Gastrocnemius medialis (tissue), 4 donors: Measurements from ENCODE around the gene ATG4B. TPM values are rescaled to one million over a fixed set of nuclear protein-coding genes. Genes with fewer than 3 reads are reported as not detected.

ENCODE experiments used
- ATAC-seq, 2 donors: fragments of 150-250 bp; one replicate each; pipeline ENCODE4 v1.9.1; 2016
- DNase-seq, 2 donors: peaks; one replicate each; pipeline ENCODE4 v3.0.0-alpha.2; 2019
- H3K27ac ChIP-seq, 4 donors: fragments of 200-600 bp; sonication (generic); 1 replicate in 1 of 4; 2 replicates in 3 of 4; pipeline ENCODE4 v1.5.1; 2016 to 2018; ENCODE audit warnings: mild to moderate bottlenecking in 2 of 4, moderate library complexity in 1 of 4
- H3K27me3 ChIP-seq, 3 donors: fragments of 200-600 bp; sonication (generic) in 2 of 3; 1 replicate in 1 of 3; 2 replicates in 2 of 3; pipeline versions ENCODE4 v1.5.1 to v1.6.0; 2016 to 2019; ENCODE audit warnings: mild to moderate bottlenecking in 1 of 3, moderate library complexity in 1 of 3
- H3K36me3 ChIP-seq, 2 donors: fragments of 200-600 bp; sonication (generic) in 1 of 2; one replicate each; pipeline ENCODE4 v1.5.1; 2017 to 2018
- H3K4me1 ChIP-seq, 2 donors: fragments of 200-600 bp; sonication (generic) in 1 of 2; one replicate each; pipeline ENCODE4 v1.5.1; 2016 to 2017; ENCODE audit warnings: mild to moderate bottlenecking in 2 of 2
- H3K4me3 ChIP-seq, 4 donors: fragments of 200-600 bp; sonication (generic) in 3 of 4; 1 replicate in 1 of 4; 2 replicates in 3 of 4; pipeline ENCODE4 v1.5.1; 2016 to 2019; ENCODE audit warnings: mild to moderate bottlenecking in 2 of 4
- H3K9me3 ChIP-seq, 3 donors: fragments of 200-600 bp; sonication (generic) in 2 of 3; 1 replicate in 1 of 3; 2 replicates in 2 of 3; pipeline ENCODE4 v1.5.1; 2016 to 2019
- POLR2A ChIP-seq, 2 donors: fragments of 450-650 bp; IDR thresholded peaks; one replicate each; pipeline ENCODE4 v1.6.1; 2017; ENCODE audit warnings: antibody characterized with exemption in 2 of 2, mild to moderate bottlenecking in 2 of 2, moderate library complexity in 2 of 2
- in situ Hi-C, 4 donors: fragments of 200-750 bp; cut with MboI; loops; one replicate each; pipeline versions ENCODE4 v1.15.0 to v1.8.0; 2017; ENCODE audit warnings: low sequenced_read_pairs in 4 of 4
- intact Hi-C: fragments of 100-400 bp; cut with DNase I; formaldehyde crosslinking; loops from one replicate; pipeline ENCODE4 v1.15.1; 2023; ENCODE audit warnings: low total_unique reads
- total RNA-seq, 4 donors: library from RNA; depleted of rRNA; stranded (reverse); fragments of >200 nt; gene quantifications; one replicate each; pipeline versions ENCODE4 v1.1.0 to v1.2.3, GENCODE V29; 2016
- TF ChIP-seq, protein P1 (sequence below), 5 experiments: fragments of 450-650 bp in 3 of 5; fragments of 200-600 bp in 2 of 5; sonication (generic) in 2 of 5; IDR thresholded peaks in 4 of 5; conservative IDR thresholded peaks in 1 of 5; 1 replicate in 4 of 5; 2 replicates in 1 of 5; pipeline ENCODE4 v1.5.1; 2016 to 2019; ENCODE audit warnings: antibody characterized with exemption in 5 of 5, mild to moderate bottlenecking in 3 of 5, moderate library complexity in 3 of 5

Gene ATG4B
- total RNA-seq, 4 donors from 2014 or later: 32.0 to 57.5 (median 49.8) TPM

DNA sequence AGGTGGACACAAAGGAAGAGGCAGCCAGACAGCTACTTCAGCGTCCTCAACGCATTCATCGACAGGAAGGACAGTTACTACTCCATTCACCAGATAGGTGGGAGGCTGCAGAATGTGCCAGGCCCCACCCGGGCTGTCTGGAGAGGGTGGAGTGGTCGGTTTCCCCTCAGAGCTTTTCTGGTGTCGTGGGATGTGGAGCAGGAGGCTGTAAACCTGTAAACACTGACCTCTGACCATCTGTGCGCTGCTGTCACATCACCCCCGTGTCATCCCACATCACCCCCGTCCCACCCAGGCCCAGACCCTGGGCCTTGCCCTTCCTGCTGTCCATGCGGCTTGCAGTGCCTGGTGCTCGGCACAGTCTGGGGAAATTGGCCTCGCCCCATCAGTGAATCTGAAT lies 17.1 kb downstream of the ATG4B start:
- no peak for TF ChIP-seq POLR2A (IDR thresholded peaks at IDR 0.05)
- TF ChIP-seq, protein P1, sequence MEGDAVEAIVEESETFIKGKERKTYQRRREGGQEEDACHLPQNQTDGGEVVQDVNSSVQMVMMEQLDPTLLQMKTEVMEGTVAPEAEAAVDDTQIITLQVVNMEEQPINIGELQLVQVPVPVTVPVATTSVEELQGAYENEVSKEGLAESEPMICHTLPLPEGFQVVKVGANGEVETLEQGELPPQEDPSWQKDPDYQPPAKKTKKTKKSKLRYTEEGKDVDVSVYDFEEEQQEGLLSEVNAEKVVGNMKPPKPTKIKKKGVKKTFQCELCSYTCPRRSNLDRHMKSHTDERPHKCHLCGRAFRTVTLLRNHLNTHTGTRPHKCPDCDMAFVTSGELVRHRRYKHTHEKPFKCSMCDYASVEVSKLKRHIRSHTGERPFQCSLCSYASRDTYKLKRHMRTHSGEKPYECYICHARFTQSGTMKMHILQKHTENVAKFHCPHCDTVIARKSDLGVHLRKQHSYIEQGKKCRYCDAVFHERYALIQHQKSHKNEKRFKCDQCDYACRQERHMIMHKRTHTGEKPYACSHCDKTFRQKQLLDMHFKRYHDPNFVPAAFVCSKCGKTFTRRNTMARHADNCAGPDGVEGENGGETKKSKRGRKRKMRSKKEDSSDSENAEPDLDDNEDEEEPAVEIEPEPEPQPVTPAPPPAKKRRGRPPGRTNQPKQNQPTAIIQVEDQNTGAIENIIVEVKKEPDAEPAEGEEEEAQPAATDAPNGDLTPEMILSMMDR (IDR thresholded peaks at IDR 0.05 in 4 of 5, conservative IDR thresholded peaks at IDR 0.05 in 1 of 5): no peak
- intact Hi-C loops: no loop called here
- DNase-seq: no peak
- Histone ChIP-seq H3K36me3 (peaks cover 0 to 72% of the 10 kb centered on the region in 2 donors), H3K27ac (no peak overlapping the region), H3K9me3 (no peaks in the 10 kb centered on the region), H3K27me3 (no peaks in the 10 kb centered on the region), H3K4me1 (peaks cover 0 to 5% of the 10 kb centered on the region in 2 donors), H3K4me3 (no peak overlapping the region)
- ATAC-seq: no peak
- in situ Hi-C loops: no loop called here

DNA sequence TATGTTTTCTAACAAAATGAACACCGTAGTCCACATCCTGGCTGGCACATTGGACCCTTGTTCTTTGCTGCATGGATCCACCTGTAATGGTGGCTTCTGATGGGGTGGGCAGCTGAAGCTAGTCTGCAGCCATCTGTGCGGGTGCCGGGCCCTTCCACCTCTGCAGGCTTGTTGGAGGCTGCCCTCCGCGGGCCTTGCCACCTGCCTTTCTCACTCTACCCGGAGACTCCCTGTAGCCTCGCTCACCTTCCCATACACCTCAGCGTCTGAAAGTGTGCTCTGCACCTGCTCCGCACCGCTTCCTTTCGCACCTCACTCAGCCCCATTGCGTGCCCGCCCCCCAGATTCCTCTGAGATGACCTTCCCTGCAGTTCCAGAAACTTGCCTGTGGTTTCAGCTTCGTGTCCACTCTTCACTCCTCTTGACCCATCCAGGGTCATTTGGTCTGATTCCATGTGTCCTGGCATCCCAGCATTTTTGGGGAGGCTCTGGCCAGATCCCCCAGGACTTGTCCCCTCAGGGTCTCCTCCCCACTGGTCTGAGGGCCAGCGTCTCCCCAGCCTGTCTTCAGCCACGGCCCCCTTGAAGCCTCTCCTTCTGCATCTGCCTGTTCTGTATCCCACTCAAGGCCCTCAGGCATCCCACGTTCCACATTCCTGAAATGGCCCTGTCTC lies 18.2 kb downstream of the ATG4B start:
- DNase-seq (no peak), ATAC-seq (no peak)
- no peak overlapping the region for H3K27ac ChIP-seq
- intact Hi-C loops (no loop called here), in situ Hi-C loops (no loop called here)
- TF ChIP-seq POLR2A (IDR thresholded peaks at IDR 0.05): no peak
- TF ChIP-seq, protein P1 (IDR thresholded peaks at IDR 0.05 in 4 of 5, conservative IDR thresholded peaks at IDR 0.05 in 1 of 5): no peak
- H3K4me3 ChIP-seq: no peak overlapping the region
- no peaks in the 10 kb centered on the region for H3K4me1 ChIP-seq
- no peaks in the 10 kb centered on the region for H3K9me3 ChIP-seq
- no peaks in the 10 kb centered on the region for H3K27me3 ChIP-seq
- peaks cover 0 to 83% of the 10 kb centered on the region in 2 donors for H3K36me3 ChIP-seq

DNA sequence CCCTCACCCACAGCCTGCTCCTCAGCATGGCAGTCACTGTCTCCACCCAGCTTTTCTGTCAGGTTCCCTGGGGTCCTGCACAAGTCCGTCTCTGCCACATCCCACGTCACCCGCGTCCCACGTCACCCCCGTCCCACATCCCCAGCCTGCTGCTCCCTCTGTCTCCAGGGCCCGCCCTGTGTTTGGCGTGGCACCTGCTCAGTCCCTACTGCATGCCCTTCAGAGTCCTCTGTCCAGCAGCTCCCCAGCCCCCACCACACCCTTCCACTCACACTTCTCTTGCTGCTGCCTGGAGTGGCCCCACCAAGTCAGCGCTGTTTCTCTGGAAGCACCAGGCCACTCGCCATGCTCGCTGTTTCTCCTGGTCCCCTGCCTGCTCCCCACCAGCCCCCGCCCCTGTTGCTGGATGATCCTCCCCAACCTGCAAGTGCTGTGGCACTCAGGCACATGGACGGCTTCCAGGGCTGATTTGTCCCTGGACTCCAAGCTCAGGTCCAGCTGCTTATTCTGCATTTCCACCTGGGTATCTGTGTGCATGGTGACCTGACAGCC lies 18.8 kb downstream of the ATG4B start:
- ATAC-seq (no peak), DNase-seq (no peak)
- in situ Hi-C loops (no loop called here), intact Hi-C loops (no loop called here)
- no peak overlapping the region for H3K27ac ChIP-seq
- no peaks in the 10 kb centered on the region for H3K4me1 ChIP-seq
- no peaks in the 10 kb centered on the region for H3K9me3 ChIP-seq
- no peaks in the 10 kb centered on the region for H3K27me3 ChIP-seq
- peaks cover 0 to 88% of the 10 kb centered on the region in 2 donors for H3K36me3 ChIP-seq
- TF ChIP-seq, protein P1 (IDR thresholded peaks at IDR 0.05 in 4 of 5, conservative IDR thresholded peaks at IDR 0.05 in 1 of 5): no peak
- TF ChIP-seq POLR2A (IDR thresholded peaks at IDR 0.05): no peak
- H3K4me3 ChIP-seq: no peak overlapping the region

DNA sequence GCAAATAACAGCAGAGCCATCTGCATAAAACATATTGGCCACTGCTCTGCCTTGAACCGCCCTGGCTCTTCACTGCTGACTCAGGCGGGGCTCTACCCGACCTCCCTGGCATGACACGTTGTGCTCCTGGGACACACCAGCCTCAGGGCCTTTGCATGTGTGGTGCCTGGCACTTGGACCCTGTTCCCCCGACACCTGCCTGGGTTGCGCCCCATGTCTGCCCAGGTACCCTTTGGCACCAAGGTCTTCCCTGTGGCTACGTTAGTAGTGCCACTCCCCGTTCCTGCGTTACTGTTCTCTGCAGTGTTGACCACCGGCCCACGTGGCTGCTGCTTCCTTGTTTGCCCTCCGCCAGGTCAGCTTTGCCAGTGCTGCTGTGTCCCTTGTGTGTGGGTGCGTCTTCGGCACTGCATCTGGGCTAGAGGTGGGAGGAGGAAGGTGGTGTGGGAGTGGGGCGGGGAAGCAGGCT lies 20.3 kb downstream of the ATG4B start:
- H3K9me3 ChIP-seq: no peaks in the 10 kb centered on the region
- TF ChIP-seq POLR2A (IDR thresholded peaks at IDR 0.05): no peak
- TF ChIP-seq, protein P1 (IDR thresholded peaks at IDR 0.05 in 4 of 5, conservative IDR thresholded peaks at IDR 0.05 in 1 of 5): no peak
- H3K4me1 ChIP-seq: no peaks in the 10 kb centered on the region
- in situ Hi-C loops (no loop called here), intact Hi-C loops (loop anchor here (2.0 kb wide), 1 partner anchor 807 kb away; no protein-coding TSS in a partner anchor)
- H3K27ac ChIP-seq: no peak overlapping the region
- DNase-seq: no peak
- no peaks in the 10 kb centered on the region for H3K27me3 ChIP-seq
- H3K4me3 ChIP-seq: no peak overlapping the region
- H3K36me3 ChIP-seq: peaks cover 0 to 83% of the 10 kb centered on the region in 2 donors
- no peak for ATAC-seq
